Activated CD4-positive, alpha-beta T cell treated with anti-CD3 and anti-CD28 coated beads, Interleukin-2, amount 50 U/mL, for 48 hours (primary cell): ENCODE data around the gene GATAD2B.
"Not testable (repeated sequence)": the region's sequence is repeated elsewhere in the genome, so short reads cannot be mapped to it uniquely, and the experiment has no call there.

Experiments
- DNase-seq, 2 experiments: peaks; one replicate each; pipeline ENCODE4 v3.0.0-alpha.2; 2020

Gene GATAD2B

DNA sequence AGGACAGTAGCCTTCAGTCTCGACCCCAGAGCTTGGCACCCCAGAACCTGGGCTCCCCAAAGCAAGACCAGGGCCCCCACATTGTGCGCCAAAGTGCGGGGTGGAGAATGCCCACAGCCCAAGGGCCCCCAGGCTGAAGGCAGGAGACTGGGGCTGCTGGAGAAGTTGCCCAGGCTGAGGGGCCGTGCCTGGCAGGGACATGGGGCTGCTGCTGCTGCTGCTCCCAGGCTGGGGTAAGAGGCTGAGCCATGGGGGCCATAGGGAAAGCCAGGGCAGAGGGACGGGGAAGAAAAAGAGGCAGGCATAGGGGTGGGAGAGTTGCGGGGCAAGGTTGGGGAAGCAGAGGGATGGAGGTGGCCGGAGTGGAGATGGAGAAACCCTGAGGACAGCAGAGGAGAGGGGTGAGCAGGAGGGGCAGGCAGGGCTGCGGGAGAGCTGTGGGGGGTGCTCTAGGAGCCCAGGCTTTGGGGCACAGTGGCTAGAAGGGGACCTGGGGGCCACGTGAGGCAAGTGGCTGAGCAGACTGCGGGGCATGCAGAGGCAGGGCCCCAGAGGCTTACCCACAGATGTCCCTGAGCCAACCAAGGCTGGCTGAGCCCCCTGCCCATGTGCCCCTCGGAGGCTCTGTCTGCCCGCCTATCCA lies 128.7 kb downstream of the GATAD2B start:
- no peak for DNase-seq

DNA sequence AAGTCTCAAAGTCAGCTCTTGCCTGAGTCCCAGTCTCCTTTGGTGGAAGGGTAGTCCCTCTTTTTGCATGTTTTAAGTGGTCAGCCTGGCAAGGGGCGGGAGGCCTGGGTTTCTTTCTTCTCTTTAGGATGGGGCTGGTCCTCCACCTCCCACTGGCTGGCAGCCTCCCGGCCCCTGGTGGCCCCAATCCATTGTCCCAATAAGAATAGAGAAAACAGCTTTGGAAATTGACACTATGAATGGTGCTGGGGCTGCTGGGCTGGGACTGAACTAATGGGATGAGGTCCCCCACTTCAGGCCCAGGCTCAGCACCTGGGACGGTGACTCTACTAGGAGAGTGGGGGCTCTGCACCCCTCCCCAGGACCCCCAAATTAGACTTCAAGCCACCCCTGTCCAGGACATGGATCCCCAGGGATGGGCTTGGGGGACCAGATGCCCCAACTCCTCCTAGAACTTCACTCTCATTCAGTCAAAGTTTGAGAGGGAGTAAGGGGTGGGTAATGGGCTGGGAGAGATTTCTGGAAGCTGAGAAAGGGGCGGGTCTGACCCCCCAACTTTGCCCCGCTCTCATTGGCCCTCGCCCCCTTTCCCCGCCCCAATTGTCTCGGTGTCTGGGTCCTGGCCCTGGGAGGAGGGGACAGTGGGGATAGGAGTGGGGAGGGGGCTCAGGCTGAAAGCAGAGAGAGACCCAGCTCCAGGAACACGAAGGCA lies 129.4 kb downstream of the GATAD2B start:
- no peak for DNase-seq

DNA sequence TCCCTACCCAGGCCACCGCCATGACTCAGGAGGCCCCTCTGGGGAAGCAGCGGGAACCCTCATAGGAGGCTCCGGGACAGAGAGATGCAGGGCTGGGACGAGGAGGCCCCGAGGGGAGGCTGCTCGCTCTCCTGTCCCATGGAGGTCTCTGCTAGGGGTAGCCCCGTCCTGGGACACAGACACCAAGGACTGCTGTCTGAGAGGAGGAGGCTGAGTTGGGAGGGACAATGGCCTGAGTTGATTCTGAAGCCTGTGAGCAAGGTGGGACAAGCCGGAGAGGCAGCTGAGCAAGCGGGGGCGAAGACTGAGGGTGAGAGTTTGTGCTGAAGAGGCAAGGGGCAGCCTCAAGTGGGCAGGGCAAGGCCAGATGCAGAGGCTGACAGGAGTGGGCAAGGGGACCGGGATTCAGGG lies 130.1 kb downstream of the GATAD2B start:
- no peak for DNase-seq

DNA sequence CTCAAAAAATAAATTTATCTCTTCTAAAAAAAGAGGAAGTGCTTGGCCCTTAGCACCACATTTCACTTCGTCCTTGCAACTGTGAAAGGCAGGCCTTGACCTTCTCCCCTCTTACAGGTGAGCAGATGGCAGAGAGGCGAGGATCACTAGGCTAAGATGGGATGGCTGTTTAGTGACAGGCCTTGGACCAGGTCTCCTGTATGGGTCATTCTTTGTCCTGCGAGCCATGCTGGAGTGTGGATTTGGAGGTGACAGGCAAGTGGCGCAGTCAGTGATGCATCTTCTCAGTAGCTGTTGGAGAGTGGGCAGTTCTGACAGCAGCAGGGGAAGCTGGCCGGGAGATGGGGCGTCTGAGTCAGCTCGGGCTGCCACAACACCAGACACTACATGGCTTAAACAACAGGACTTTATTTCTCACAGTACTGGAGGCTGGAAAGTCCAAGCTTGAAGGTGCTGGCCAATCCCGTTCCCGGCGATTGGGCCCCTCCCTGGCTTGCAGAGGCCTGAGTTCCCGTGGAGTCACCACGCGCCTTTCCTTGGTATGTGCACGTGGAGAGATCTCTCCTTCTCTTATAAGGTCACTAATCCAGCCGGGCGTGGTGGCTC lies 131.0 kb downstream of the GATAD2B start:
- DNase-seq = peak; percentile 25 to 32

DNA sequence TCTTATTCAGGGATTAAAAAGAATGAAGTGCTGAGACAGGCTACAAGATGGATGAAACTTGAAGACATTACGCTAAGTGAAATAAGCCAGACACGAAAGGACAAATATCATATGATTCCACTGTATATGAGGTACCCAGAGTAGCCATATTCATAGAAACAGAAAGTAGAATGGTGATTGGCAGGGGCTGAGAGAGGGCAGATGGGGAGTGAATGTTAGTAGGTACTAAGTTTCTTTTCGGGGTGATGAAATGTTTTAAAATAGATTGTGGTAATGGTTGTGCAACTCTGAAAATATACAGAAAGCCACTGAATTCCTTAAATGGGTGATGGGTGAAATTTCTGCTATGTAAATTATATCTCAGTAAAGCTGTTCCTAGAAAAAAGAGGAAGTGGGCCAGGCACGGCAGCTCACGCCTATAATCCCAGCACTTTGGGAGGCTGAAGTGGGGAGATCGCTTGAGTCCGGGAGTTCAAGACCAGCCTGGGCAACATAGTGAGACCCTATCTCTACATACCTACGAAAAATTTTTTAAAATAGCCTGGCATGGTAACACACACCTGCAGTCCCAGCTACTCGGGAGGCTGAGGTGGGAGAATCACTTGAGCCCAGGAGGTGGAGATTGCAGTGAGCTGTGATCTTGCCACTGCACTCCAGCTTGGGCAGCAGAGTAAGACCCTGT lies 131.7 kb downstream of the GATAD2B start:
- peak in 1 of 2 experiments; percentile 35 for DNase-seq

DNA sequence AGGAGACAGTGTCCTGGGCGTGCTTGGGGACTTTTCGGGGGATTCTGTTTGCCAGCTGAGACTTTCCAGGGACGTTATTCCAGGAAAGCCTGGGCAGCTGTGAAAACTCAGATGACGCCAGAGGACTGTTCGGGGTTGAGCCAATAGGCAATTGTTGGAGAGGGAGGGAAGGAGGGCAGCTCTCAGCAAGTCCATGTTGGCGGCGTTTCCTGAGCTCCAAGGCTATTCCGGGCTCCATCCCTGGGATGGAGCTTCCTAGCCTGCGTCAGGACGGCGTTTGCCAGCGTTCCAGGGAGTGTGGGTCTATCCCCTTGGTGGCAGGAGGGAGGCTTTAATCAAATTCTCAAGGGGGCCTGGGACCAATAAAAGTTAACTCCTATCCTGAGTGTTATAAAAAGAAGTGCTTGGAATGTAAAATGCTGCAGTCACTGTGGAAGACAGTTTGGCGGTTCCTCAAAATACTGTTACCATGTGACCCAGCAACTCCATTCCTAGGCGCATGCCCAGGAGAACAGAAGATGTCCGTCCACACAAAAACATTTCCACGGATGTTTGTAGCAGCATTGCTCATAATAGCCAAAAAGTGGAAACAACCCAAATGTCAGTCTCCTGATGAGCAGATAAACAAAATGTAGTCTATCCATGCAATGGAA lies 132.3 kb downstream of the GATAD2B start:
- DNase-seq = no peak

DNA sequence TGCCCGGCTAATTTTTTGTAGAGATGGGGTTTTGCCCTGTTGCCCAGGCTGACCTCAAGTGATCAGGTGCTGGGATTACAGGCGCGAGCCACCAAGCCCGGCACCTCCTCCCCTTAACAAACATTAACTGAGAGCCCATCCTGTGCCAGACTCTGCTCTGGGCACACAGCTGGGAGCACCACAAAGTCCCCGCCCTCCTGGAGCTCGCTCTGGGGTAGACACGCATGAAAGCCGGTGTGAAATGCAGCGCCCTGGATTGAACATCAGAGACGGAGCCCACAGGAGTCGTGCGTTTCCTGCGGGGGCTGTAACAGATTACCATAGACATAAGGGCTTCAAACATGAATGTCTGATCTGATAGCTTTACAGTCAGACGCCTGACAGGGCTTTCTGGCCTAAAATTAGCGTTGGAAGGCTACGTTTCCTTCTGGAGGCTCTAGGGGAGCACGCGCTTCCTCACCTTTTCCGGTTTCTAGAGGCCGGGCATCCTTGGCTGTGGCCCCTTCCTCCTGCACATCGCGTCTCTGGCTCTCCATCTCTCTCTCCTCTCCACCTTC lies 133.2 kb downstream of the GATAD2B start:
- no peak for DNase-seq

DNA sequence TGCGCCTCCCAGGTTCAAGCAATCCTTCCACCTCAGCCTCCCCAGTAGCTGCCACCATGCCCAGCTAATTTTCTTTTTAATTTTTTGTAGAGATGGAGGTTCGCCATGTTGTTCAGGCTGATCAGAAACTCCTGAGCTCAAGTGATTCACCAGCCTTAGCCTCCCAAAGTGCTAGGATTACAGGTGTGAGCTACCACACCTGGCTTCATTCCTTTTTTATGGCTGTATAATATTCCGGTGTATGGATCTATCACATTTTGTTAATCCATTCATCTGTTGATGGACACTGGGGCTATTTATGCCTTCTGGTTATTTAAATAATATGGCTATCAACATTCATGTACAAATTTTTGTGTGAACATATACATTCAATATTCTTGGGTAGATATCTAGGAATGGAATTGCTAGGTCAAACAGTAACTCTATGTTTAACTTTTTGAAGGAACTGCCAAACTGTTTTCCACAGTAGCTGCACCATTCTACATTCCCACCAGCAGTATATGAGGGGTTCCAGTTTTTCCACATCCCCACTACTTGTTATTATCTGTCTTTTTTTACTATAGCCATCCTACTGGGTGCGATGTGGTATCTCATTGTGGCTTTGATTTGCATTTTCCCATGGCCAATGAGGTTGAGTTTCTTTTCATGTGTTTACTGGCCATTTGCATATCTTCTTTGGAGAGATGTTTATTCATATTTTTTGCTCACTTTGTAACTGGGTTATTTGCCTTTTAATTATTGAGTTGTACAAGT lies 136.6 kb downstream of the GATAD2B start:
- no peak for DNase-seq

DNA sequence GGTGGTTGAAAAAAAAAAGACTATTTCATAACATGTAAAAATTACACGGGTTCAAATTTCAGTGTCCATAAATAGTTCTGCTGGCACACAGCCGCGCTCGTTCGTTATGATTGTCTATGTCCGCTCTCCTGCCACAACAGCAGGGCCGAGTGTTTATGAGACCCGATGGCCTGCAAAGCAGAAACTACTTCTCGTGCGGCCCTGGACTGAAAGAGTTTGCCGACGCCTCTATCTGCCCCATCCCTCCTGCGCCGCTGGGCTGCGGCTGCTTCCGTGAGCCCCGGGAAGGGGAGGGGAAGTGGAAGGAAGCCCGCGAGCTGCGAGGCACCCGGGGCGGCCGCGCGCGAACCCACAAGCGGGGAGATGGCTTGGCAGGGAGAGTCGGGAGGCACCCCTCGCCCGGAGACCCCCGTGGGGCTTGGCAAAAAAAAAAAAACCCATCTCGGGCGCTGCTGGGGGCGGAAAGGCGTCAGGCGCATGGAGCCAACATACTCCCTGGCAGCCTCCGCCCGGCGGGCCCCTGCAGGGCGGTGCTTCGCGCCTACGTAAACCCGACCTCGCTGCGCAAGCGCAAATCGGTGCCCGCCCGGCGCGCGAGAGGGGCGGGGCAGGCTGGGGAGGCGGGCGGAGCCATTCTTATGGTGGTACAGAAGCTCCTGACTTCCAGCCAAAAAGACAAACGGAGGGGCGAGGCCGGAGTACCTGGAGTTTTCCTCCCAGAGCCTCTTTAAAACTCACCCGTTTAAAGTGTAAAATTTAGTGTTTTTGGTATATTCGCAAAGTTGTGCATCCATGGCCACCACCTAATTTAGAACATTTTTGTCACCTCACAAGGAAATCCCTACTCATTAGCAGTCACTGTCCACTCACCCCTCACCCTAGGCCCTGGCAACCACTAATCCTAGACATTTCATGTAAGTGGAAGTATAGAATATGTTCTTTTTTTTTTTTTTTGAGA lies 139.3 kb downstream of the GATAD2B start:
- DNase-seq = peak; percentile 90 to 93

DNA sequence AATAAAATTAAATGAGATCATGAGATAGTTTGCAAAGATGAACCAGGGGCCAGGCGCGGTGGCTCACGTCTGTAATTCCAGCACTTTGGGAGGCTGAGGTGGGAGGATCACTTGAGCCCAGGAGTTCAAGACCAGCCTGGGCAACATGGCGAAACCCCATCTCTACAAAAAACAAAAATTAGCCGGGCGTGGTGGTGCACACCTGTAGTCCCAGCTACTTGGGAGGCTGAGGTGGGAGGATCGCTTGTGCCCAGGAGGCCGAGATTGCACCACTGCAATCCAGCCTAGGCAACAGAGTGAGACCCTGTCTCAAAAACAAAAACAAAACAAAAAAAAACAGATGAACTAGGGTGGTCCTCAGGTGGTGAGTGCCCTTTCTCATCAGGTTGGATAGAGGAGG lies 140.1 kb downstream of the GATAD2B start:
- not testable (repeated sequence) for DNase-seq

DNA sequence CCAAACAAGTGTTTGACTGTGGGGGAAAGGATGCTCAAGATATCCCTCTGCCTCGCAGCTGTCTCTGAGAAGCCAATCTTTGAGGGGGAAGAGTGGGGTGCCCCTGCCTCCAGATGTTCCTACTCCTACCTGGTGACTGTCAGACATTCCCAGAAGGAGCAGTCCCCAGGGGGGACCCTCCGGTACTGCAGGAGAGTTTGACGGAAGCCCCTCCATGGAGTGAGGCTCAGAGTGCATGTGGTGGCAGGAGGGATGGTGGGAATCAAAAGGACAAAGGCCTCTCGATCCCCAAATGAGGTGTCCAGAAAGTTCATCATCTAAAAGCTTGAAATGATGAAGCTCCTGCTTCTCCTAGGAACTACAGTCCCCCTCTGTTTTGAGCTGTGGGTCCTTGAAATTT lies 142.2 kb downstream of the GATAD2B start:
- no peak for DNase-seq

DNA sequence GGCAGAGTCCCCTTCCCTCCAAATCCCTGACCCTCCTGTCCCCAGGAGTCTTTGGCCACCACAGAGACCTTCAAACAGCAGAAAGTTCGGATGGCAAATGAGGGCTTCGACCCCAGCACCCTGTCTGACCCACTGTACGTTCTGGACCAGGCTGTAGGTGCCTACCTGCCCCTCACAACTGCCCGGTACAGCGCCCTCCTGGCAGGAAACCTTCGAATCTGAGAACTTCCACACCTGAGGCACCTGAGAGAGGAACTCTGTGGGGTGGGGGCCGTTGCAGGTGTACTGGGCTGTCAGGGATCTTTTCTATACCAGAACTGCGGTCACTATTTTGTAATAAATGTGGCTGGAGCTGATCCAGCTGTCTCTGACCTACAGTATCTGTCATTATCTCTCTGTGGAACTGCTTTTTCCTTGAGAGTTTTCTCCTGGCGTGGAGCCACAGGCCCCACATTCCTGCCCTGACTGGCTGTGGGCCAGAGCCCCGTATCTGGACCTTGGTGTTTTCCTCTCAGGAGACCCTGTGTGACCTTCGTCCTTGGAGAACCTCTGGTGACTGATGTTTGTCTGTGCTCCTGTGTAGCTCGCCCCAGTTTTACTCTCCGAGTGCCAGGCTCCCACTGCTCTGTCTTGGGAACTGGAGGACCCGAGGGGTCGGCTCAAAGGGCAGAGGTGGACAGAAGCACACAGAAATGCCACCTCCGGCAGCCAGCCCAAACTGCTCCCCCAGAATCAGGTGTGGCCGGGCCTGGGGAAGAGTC lies 142.8 kb downstream of the GATAD2B start:
- DNase-seq = no peak

DNA sequence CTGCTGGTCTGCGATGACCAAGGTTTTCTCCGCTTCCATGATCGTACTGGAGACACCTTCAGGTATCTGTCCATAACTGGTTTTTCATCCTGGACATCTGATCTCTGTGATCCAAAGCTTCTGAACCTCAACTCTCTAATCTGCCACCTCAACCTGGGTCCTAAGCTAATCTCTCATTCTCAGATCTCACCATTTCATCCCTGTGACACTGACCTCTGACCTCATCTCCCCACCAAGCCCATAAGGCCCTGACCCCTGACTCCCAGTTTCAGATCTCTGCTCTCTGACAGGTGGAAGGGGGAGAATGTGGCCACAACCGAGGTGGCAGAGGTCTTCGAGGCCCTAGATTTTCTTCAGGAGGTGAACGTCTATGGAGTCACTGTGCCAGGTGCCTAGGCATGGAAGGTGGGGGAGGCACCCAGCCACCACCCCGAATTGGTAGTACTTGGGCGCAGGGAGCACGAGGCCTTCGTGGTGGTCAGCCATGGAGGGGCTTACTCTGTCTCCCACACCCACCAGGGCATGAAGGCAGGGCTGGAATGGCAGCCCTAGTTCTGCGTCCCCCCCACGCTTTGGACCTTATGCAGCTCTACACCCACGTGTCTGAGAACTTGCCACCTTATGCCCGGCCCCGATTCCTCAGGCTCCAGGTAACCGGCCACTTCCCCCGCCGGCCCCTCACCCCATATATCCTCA lies 143.8 kb downstream of the GATAD2B start:
- DNase-seq = no peak

DNA sequence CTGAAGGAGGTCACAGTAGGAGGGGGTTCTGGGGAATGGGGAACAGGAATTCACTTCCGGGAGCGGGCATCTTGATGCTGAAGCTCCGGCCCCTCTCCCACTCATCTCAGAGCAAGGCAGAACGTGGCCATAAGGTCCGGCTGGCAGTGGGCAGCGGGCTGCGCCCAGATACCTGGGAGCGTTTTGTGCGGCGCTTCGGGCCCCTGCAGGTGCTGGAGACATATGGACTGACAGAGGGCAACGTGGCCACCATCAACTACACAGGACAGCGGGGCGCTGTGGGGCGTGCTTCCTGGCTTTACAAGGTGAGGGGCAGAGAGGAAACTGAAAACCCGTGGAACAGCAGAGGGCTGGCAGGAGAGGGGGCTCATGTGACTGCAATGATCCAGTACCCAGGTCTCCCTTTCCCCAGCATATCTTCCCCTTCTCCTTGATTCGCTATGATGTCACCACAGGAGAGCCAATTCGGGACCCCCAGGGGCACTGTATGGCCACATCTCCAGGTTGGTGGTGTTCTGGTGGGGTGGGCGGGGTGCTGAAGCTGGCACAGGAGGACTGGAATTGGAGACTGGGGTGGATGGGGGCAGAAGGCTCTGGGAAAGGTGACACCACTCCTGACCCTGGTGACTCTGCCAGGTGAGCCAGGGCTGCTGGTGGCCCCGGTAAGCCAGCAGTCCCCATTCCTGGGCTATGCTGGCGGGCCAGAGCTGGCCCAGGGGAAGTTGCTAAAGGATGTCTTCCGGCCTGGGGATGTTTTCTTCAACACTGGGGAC lies 144.5 kb downstream of the GATAD2B start:
- no peak for DNase-seq

DNA sequence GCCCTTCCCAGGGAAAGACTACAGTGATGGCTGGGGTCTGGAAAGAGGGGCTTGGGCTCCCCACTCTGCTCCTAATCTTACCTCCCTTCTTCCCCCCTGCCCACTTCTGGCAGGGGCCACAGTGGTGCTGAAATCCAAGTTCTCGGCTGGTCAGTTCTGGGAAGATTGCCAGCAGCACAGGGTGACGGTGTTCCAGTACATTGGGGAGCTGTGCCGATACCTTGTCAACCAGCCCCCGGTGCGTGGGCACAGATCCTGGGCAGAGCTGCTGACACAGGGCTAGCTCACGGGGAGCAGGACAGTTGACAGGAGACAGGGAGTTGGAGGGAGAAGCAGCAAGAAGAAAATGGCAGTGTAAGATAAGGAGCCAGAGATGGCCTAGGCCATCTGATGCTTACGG lies 145.1 kb downstream of the GATAD2B start:
- DNase-seq = no peak

DNA sequence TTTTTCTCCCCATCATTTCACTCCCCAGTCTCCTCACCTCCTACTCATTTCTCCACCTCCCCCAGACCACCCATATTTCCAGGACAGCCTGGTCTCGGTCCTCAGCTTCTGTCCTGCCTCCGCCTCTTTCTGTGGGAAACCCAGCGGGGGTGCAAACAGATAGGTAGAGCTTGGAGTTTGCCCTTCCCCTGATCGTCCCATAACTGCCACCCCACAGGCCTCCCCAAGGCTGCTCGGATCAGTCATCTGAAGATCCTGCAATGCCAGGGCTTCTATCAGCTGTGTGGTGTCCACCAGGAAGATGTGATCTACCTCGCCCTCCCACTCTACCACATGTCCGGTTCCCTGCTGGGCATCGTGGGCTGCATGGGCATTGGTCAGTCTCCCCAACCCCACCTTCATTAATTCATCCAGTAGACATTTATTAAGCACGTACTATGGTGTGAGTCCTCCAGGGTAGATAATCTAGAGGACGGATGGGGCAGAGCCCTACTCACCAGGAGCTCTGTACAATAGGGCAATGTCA lies 145.9 kb downstream of the GATAD2B start:
- no peak for DNase-seq

DNA sequence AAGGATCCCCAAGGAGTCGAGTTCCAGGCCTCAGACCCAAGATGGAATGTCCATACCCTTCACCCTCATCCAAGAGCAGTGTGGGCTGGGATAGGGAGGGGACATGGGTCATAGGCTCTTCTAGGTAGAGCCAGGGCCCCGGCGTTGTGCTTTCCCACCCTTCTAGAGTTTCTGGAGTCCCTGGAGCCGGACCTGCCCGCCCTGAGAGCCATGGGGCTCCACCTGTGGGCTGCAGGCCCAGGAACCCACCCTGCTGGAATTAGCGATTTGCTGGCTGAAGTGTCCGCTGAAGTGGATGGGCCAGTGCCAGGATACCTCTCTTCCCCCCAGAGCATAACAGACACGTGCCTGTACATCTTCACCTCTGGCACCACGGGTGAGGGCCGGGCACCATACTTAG lies 146.4 kb downstream of the GATAD2B start:
- DNase-seq = no peak
